ENCODE results near the gene CMBL.
A peak's percentile ranks its signal among the peaks of the same experiment; 100 is the strongest.

Gene CMBL

GRCh38 chr5:10333154-10334006 lies 25.7 kb upstream of the CMBL start:
- no peak for DNase-seq

- no peak for DNase-seq
These were observed 24.6 kb upstream of the CMBL start for GRCh38 chr5:10332301-10332700.

GRCh38 chr5:10331341-10331796 lies 23.7 kb upstream of the CMBL start:
- no peak for DNase-seq

GRCh38 chr5:10330511-10331230 lies 23.0 kb upstream of the CMBL start:
- DNase-seq, result no peak

GRCh38 chr5:10329820-10330481 lies 22.2 kb upstream of the CMBL start:
- peak; percentile 80 for DNase-seq

- DNase-seq, result no peak
These were observed 21.7 kb upstream of the CMBL start for GRCh38 chr5:10329446-10329819.

GRCh38 chr5:10328323-10328722 lies 20.6 kb upstream of the CMBL start:
- no peak for DNase-seq

GRCh38 chr5:10324518-10325370 lies 17.0 kb upstream of the CMBL start:
- no peak for DNase-seq

GRCh38 chr5:10323588-10324488 lies 16.1 kb upstream of the CMBL start:
- DNase-seq, result no peak

GRCh38 chr5:10321882-10322281 lies 14.2 kb upstream of the CMBL start:
- no peak for DNase-seq

- no peak for DNase-seq
These were observed 13.1 kb upstream of the CMBL start for GRCh38 chr5:10320793-10321192.

- no peak for DNase-seq
These were observed 11.6 kb upstream of the CMBL start for GRCh38 chr5:10319202-10319851.

GRCh38 chr5:10317825-10318682 lies 10.4 kb upstream of the CMBL start:
- DNase-seq, result peak; percentile 66

- DNase-seq, result no peak
These were observed 8.3 kb upstream of the CMBL start for GRCh38 chr5:10315824-10316509.

GRCh38 chr5:10315201-10315600 lies 7.5 kb upstream of the CMBL start:
- DNase-seq, result no peak

GRCh38 chr5:10311595-10312425 lies 4.1 kb upstream of the CMBL start:
- DNase-seq, result no peak

GRCh38 chr5:10310835-10311570 lies 3.3 kb upstream of the CMBL start:
- DNase-seq, result peak; percentile 35

Data from HCEC 1CT (cell line).